Bone marrow (tissue), 2 donors: ENCODE data around the gene DPH3.

Experiments used
- DNase-seq, 2 donors: peaks; one replicate each; lab custom pipeline; 2025; lab: John Stamatoyannopoulos, UW

DPH3 gene

GRCh38 chr3:16233806-16234205 is 30.9 kb downstream of the DPH3 start:
- DNase-seq, result no peak

DNA sequence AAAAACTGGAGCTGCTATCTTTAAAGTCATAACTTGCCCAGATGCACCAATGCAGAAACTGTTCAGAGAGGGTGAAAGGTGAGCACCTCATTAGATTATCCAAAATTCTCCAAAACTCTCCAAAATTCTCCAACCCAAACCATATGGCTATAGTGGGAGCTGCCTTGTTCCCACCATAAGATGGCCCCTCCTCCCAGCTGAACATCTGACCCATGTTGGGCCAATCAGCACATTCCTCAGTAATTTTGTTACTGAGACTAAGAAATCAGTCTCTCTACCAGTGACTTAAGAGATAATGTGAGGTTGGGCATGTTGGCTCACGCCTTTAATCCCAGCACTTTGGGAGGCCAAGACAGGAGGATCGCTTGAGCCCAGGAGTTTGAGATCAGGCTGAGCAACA is 32.8 kb downstream of the DPH3 start:
- no peak for DNase-seq

- no peak for DNase-seq
These were observed 35.1 kb downstream of the DPH3 start for GRCh38 chr3:16229681-16230080.

DNA sequence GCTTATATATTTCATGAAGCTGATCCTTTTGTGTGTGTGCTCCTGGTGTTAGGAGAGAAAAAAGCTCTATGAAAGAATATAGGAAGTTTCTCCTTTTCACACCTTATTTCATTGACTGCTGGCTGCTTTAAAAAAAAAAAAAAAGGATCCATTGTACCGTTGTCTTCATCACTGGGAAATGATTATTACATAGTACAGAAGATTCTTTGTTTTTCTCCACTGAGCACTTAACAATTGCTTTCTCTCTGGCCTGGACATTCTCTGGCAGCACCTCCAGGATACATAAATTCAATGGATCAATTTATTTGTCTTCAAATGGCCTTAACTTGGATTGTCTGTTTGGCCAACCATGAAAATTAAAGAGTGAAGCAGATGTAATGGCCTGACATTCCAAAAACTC is 37.2 kb downstream of the DPH3 start:
- no peak for DNase-seq

DNA sequence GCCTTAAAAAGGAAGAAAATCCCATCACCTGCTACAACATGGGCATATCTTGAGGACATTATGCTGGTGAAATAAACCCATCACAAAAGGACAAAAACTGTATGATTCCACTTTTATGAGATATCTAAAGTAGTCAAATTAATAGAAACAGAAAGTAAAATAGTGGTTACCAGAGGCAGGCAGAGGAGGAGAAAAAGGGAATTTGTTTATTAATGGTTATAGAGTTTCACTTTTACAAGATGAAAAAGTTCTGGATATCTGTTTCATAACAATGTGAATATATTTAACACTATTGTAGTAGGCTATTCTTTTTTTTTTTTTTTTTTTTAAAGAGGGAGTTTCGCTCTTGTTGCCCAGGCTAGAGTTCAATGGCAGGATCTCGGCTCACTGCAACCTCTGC is 40.4 kb downstream of the DPH3 start:
- no peak for DNase-seq

DNA sequence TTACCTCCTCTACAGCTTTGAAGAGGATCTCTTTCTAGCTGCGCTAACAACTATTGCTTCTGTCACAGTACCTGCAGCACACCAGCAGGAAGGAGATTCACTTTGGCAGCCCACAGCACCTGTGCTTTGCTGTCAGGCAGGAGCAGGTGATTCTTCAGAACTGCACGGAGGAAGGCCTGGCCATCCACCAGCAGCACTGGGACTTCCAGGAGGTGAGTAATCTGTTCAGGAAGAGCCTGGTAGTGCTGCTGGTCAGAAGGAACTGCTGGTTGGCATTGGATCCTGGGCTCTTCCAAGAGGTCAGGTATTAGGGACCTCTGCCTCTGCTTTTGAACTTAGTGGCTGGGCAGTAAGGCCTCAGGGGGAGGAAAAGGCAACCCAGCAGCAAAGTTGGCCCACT is 42.2 kb downstream of the DPH3 start:
- no peak for DNase-seq

DNA sequence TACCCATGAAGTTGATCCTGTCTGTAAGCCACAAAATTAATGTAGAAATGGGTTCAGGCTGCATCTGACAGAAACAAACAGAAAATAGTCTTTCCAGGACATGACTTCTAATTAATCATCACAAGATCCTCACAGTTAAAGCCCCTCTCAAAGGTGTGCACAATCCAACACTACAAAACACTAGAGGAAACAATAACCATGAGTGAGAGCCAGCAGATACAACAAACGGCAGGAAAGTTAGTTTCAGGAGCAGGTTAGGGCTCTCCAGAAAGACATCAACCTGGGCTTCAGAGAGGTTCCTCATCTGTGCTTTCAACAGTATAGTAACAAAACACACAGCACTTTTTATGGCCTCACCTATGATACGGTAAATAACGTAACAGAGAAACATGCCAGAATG is 42.8 kb downstream of the DPH3 start:
- no peak for DNase-seq

DNA sequence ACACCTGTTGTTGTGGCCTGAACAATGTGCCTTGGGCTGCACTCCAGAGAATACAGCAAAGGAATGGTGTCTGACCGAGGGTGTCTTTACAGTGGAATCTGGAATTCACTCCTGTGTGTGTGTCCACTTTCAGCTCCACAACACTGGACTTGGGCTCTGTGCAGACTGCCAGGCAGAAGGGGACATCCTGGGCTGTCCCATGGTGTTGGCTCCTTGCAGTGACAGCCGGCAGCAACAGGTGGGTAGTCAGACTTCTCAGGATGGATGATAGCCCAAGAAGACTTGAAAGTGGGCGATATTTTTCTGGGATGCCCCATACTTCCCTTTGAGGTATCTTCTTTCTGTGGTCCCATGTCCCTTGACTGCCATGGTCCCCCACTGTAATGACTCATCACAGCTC is 45.0 kb downstream of the DPH3 start:
- DNase-seq, result no peak

DNA sequence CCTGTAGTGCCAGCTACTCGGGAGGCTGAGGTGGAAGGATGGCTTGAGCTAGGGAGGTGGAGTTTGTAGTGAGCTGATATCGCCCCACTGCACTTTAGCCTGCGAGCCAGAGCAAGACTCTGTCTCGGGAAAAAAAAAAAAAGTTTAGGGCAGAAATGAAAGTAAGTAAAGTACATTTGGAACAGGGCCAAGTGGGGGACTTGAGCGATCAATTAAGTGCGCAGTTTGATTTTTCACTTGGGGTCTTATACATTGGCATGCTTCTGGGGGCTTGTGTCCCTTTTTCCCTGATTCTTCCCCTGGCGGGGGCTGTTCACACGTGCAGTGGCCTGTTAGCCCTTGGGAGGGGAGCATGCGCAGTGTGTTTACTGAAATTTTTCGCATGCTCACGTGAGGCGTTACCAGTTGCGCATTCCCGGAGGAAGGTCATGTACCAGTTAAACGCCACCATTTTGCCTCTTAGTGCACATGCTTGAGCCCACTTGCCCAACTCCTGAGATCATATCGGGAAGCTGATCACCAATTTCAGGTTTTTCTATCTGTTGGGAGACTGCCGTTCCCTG is 48.3 kb downstream of the DPH3 start:
- no peak for DNase-seq

GRCh38 chr3:16214366-16214765 is 50.4 kb downstream of the DPH3 start:
- no peak for DNase-seq

DNA sequence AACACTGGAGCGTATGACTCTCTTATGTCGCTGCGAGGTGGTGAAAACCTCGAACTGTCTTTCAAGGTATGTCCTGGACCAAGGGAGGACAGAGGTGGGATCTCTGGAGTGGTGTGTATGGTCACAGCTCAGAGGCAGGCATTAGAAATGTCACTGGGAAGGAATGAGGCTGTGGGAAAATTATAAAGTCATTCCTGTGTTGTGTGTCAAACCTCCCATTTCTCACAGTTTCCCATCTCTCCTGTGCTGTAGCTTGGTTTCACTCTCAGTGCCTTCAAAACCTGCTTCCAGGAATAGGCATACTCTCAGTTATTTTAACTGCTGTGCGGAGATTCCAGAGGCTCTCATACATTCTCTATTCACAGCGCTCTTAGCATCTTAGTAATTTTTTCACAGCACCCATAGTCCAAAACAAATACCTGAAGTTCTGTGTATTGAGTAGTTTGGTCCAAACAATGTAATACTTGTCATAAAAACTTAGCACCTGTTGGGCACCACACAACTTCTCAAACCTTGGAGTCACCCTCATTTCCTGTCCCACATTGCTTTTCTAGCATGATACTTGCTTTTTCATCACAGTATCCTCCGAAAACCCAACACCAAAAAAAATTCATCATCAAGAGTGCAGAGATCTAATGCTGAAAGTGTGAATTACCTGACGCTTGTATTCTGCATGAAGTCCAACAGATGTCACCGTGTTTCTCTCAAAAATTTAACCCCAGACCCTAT is 53.4 kb downstream of the DPH3 start:
- DNase-seq, result no peak
